Measurements from ENCODE around the gene DHX35.

DHX35 gene

DNA sequence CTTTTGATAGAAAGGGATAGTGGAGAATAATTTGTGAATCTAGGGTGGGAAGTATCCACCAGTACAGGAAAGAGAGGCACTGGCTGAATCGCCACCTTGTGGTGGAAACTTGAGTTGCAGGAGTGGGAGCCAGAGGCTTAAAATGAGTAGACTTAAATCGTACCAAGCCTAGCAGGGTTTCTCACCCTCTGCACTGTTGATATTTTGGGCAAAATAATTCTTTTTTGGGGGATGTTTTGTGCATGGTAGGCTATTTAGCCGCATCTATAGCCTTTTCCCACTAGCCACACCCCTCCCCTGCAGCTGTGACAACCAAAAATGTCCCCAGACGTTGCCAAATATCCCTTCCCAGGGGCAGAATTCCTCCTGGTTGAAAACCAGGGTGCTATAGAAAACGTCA is 119.1 kb downstream of the DHX35 start (continued):
- TF ChIP-seq, protein P1, sequence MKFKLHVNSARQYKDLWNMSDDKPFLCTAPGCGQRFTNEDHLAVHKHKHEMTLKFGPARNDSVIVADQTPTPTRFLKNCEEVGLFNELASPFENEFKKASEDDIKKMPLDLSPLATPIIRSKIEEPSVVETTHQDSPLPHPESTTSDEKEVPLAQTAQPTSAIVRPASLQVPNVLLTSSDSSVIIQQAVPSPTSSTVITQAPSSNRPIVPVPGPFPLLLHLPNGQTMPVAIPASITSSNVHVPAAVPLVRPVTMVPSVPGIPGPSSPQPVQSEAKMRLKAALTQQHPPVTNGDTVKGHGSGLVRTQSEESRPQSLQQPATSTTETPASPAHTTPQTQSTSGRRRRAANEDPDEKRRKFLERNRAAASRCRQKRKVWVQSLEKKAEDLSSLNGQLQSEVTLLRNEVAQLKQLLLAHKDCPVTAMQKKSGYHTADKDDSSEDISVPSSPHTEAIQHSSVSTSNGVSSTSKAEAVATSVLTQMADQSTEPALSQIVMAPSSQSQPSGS (tag by site-specific recombination; IDR thresholded peaks at IDR 0.05; ENCODE audit: low read depth), result no peak
- TF ChIP-seq ZNF335 (tag by site-specific recombination; conservative IDR thresholded peaks at IDR 0.05) (no peak), PRDM1 (tag by site-specific recombination; IDR thresholded peaks at IDR 0.05) (0 out of 2 replicates have a peak, but pooled peaks have one; percentile 8), YY2 (tag by site-specific recombination; IDR thresholded peaks at IDR 0.05) (no peak), HOXD13 (CRISPR knock-in tag; IDR thresholded peaks at IDR 0.05; ENCODE audit: borderline replicate concordance) (no peak), ZNF16 (tag by site-specific recombination; IDR thresholded peaks at IDR 0.05; ENCODE audit: low read depth) (no peak), ZNF626 (tag by site-specific recombination; IDR thresholded peaks at IDR 0.05) (no peak), ZNF654 (tag by site-specific recombination; IDR thresholded peaks at IDR 0.05; ENCODE audit: low read depth) (peak; percentile 47), ZNF10 (tag by site-specific recombination; IDR thresholded peaks at IDR 0.05) (no peak), TRIM28 (IDR thresholded peaks at IDR 0.05; ENCODE audit: borderline replicate concordance, low read length) (no peak), ZNF776 (tag by site-specific recombination; IDR thresholded peaks at IDR 0.05; ENCODE audit: borderline replicate concordance) (no peak), SP3 (tag by site-specific recombination; IDR thresholded peaks at IDR 0.05) (no peak), ZNF266 (tag by site-specific recombination; IDR thresholded peaks at IDR 0.05; ENCODE audit: low read depth) (no peak), ZNF214 (tag by site-specific recombination; IDR thresholded peaks at IDR 0.05; ENCODE audit: borderline replicate concordance) (no peak)
- TF ChIP-seq, protein P2, sequence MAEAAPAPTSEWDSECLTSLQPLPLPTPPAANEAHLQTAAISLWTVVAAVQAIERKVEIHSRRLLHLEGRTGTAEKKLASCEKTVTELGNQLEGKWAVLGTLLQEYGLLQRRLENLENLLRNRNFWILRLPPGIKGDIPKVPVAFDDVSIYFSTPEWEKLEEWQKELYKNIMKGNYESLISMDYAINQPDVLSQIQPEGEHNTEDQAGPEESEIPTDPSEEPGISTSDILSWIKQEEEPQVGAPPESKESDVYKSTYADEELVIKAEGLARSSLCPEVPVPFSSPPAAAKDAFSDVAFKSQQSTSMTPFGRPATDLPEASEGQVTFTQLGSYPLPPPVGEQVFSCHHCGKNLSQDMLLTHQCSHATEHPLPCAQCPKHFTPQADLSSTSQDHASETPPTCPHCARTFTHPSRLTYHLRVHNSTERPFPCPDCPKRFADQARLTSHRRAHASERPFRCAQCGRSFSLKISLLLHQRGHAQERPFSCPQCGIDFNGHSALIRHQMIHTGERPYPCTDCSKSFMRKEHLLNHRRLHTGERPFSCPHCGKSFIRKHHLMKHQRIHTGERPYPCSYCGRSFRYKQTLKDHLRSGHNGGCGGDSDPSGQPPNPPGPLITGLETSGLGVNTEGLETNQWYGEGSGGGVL (tag by site-specific recombination; IDR thresholded peaks at IDR 0.05), result no peak
- TF ChIP-seq, protein P3, sequence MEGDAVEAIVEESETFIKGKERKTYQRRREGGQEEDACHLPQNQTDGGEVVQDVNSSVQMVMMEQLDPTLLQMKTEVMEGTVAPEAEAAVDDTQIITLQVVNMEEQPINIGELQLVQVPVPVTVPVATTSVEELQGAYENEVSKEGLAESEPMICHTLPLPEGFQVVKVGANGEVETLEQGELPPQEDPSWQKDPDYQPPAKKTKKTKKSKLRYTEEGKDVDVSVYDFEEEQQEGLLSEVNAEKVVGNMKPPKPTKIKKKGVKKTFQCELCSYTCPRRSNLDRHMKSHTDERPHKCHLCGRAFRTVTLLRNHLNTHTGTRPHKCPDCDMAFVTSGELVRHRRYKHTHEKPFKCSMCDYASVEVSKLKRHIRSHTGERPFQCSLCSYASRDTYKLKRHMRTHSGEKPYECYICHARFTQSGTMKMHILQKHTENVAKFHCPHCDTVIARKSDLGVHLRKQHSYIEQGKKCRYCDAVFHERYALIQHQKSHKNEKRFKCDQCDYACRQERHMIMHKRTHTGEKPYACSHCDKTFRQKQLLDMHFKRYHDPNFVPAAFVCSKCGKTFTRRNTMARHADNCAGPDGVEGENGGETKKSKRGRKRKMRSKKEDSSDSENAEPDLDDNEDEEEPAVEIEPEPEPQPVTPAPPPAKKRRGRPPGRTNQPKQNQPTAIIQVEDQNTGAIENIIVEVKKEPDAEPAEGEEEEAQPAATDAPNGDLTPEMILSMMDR (tag by site-specific recombination; IDR thresholded peaks at IDR 0.05), result peak; percentile 56; the same call in 1 of the 2 replicates

DNA sequence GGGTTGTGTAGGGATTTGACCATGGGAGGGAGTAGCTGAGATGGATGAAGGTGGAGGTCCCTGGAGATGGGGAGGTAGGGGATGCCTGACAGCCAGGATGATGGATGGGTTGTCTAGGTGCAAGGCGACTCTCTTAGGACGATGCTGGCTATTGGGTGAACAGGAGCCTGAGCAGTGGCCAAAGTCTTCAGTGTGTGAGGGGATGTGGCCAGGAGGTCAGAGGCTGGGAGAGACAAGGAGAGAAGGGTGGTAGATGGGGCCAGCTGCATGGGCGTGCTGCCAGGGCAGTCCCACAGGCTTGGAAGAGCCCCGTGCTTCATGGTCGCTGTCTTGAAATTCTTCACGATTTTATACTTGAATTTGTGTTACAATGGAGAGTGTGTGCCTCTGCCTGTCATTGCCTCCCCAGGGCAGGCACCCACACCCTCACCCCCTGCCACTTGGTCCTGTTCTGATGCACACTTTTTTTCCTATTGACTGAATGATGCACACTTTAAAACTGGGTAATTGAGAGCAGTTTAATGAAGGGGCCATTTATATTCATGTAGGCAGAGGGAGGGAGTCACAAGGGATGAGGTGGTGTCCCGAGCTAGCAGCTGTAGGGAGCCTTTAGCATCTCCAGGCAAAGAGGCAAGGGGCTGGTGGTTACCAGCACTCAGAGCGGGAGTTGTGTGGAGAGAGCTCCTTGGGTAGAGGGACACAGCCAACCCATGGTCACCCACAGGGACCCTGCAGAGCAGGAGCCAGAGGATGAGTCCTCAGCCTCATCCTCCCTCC is 120.7 kb downstream of the DHX35 start:
- Histone ChIP-seq H3K4me1 (ENCODE audit: control insufficient read depth, insufficient read depth, low read length) (no peaks in the 10 kb centered on the region), H3K27ac (ENCODE audit: extremely low read depth, low read depth, low read length) (no peak overlapping the region), H3K9me3 (ENCODE audit: control insufficient read depth, insufficient read depth, low read depth, low read length) (no peaks in the 10 kb centered on the region), H3K4me3 (ENCODE audit: low read depth, low read length) (no peak overlapping the region), H3K36me3 (ENCODE audit: control insufficient read depth in 2 of 2, insufficient read depth in 1 of 2, low read length in 2 of 2) (no peaks in the 10 kb centered on the region)
- ChIA-PET CTCF (interaction anchor here (2.0 to 5.4 kb wide), 3 partner anchors 9 to 35 kb away, joined by 8 to 83 read pairs (median 14); no protein-coding TSS in a partner anchor), POLR2A (no interaction called here)
- TF ChIP-seq ZNF202 (tag by site-specific recombination; IDR thresholded peaks at IDR 0.05; ENCODE audit: borderline replicate concordance), result no peak
- TF ChIP-seq, protein P4, sequence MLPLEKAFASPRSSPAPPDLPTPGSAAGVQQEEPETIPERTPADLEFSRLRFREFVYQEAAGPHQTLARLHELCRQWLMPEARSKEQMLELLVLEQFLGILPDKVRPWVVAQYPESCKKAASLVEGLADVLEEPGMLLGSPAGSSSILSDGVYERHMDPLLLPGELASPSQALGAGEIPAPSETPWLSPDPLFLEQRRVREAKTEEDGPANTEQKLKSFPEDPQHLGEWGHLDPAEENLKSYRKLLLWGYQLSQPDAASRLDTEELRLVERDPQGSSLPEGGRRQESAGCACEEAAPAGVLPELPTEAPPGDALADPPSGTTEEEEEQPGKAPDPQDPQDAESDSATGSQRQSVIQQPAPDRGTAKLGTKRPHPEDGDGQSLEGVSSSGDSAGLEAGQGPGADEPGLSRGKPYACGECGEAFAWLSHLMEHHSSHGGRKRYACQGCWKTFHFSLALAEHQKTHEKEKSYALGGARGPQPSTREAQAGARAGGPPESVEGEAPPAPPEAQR (tag by site-specific recombination; IDR thresholded peaks at IDR 0.05), result no peak
- TF ChIP-seq, protein P5, sequence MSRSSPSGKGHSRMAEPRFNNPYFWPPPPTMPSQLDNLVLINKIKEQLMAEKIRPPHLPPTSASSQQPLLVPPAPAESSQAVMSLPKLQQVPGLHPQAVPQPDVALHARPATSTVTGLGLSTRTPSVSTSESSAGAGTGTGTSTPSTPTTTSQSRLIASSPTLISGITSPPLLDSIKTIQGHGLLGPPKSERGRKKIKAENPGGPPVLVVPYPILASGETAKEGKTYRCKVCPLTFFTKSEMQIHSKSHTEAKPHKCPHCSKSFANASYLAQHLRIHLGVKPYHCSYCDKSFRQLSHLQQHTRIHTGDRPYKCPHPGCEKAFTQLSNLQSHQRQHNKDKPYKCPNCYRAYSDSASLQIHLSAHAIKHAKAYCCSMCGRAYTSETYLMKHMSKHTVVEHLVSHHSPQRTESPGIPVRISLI (tag by site-specific recombination; IDR thresholded peaks at IDR 0.05), result no peak
- TF ChIP-seq ZNF510 (tag by site-specific recombination; IDR thresholded peaks at IDR 0.05; ENCODE audit: insufficient replicate concordance), result no peak
- TF ChIP-seq, protein P6, sequence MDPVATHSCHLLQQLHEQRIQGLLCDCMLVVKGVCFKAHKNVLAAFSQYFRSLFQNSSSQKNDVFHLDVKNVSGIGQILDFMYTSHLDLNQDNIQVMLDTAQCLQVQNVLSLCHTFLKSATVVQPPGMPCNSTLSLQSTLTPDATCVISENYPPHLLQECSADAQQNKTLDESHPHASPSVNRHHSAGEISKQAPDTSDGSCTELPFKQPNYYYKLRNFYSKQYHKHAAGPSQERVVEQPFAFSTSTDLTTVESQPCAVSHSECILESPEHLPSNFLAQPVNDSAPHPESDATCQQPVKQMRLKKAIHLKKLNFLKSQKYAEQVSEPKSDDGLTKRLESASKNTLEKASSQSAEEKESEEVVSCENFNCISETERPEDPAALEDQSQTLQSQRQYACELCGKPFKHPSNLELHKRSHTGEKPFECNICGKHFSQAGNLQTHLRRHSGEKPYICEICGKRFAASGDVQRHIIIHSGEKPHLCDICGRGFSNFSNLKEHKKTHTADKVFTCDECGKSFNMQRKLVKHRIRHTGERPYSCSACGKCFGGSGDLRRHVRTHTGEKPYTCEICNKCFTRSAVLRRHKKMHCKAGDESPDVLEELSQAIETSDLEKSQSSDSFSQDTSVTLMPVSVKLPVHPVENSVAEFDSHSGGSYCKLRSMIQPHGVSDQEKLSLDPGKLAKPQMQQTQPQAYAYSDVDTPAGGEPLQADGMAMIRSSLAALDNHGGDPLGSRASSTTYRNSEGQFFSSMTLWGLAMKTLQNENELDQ (tag by site-specific recombination; IDR thresholded peaks at IDR 0.05; ENCODE audit: low read depth), result no peak
- TF ChIP-seq ZNF184 (tag by site-specific recombination; IDR thresholded peaks at IDR 0.05), result no peak

Measured in HEK293 (cell line).